H9 (cell line): ENCODE data around the gene NIN. TPM values are rescaled to one million over a fixed set of nuclear protein-coding genes. Genes with fewer than 3 reads are reported as not detected.

ENCODE experiments used
- DNase-seq: peaks from one replicate; pipeline ENCODE4 v3.0.0-alpha.2; 2017
- H2AFZ ChIP-seq: one replicate; pipeline ENCODE4 v1.6.1; 2013; ENCODE audit warnings: mild to moderate bottlenecking, low read length, control low read depth, moderate library complexity
- H2AK5ac ChIP-seq: 2 replicates; pipeline ENCODE4 v1.6.1; 2013; ENCODE audit warnings: low read length, control low read depth, mixed read lengths; ENCODE audit not compliant: insufficient read length
- H2BK120ac ChIP-seq: one replicate; pipeline ENCODE4 v1.6.1; 2013; ENCODE audit warnings: low read depth, mild to moderate bottlenecking, low read length, control low read depth, inconsistent platforms; ENCODE audit not compliant: poor library complexity, severe bottlenecking
- H2BK12ac ChIP-seq: 2 replicates; pipeline ENCODE4 v1.6.1; 2013; ENCODE audit warnings: low read length, control low read depth, mixed read lengths, low read depth; ENCODE audit not compliant: insufficient read length
- H2BK15ac ChIP-seq: 2 replicates; pipeline ENCODE4 v1.6.1; 2013; ENCODE audit warnings: low read depth, low read length, control low read depth
- H2BK20ac ChIP-seq: one replicate; pipeline ENCODE4 v1.6.1; 2013; ENCODE audit warnings: low read depth, mild to moderate bottlenecking, low read length, control low read depth, inconsistent platforms; ENCODE audit not compliant: poor library complexity, severe bottlenecking
- H2BK5ac ChIP-seq: 2 replicates; pipeline ENCODE4 v1.6.1; 2013; ENCODE audit warnings: low read length, control low read depth, mixed read lengths; ENCODE audit not compliant: insufficient read length
- H3K14ac ChIP-seq: 2 replicates; pipeline ENCODE4 v1.6.1; 2013; ENCODE audit warnings: low read length, control low read depth; ENCODE audit not compliant: insufficient read depth
- H3K18ac ChIP-seq: 2 replicates; pipeline ENCODE4 v1.6.1; 2013; ENCODE audit warnings: low read depth, mild to moderate bottlenecking, mixed read lengths, low read length, control low read depth; ENCODE audit not compliant: insufficient read length
- H3K23ac ChIP-seq: 2 replicates; pipeline ENCODE4 v1.6.1; 2013; ENCODE audit warnings: low read length, control low read depth, mixed read lengths, low read depth; ENCODE audit not compliant: insufficient read length
- H3K23me2 ChIP-seq: 2 replicates; pipeline ENCODE4 v1.6.1; 2013; ENCODE audit warnings: low read depth, mild to moderate bottlenecking, mixed read lengths, low read length, control low read depth; ENCODE audit not compliant: insufficient read length, poor library complexity, severe bottlenecking
- H3K27ac ChIP-seq: 2 replicates; pipeline ENCODE4 v1.5.1; 2013; ENCODE audit warnings: low read length, control low read depth, mixed read lengths, low read depth; ENCODE audit not compliant: insufficient read length
- H3K27me3 ChIP-seq: 2 replicates; pipeline ENCODE4 v1.6.1; 2013; ENCODE audit warnings: low read length, control low read depth, inconsistent platforms; ENCODE audit not compliant: insufficient read depth
- H3K4ac ChIP-seq: 2 replicates; pipeline ENCODE4 v1.6.1; 2013; ENCODE audit warnings: low read depth, mild to moderate bottlenecking, control low read depth, inconsistent platforms, low read length, moderate library complexity
- H3K4me1 ChIP-seq: 2 replicates; pipeline ENCODE4 v1.6.1; 2013; ENCODE audit warnings: low read length, control low read depth, inconsistent platforms; ENCODE audit not compliant: insufficient read depth
- H3K4me2 ChIP-seq: 2 replicates; pipeline ENCODE4 v1.6.1; 2013; ENCODE audit warnings: low read length, control low read depth, mixed read lengths; ENCODE audit not compliant: insufficient read length, insufficient read depth
- H3K56ac ChIP-seq: 2 replicates; pipeline ENCODE4 v1.6.1; 2013; ENCODE audit warnings: low read depth, mild to moderate bottlenecking, mixed read lengths, low read length, control low read depth; ENCODE audit not compliant: insufficient read length
- H3K79me1 ChIP-seq: 2 replicates; pipeline ENCODE4 v1.6.1; 2013; ENCODE audit warnings: low read depth, mild to moderate bottlenecking, moderate library complexity, low read length, control low read depth, inconsistent platforms; ENCODE audit not compliant: insufficient read depth, poor library complexity, severe bottlenecking
- H3K79me2 ChIP-seq: 2 replicates; pipeline ENCODE4 v1.6.1; 2013; ENCODE audit warnings: low read length, control low read depth, inconsistent platforms; ENCODE audit not compliant: insufficient read depth
- H3K9ac ChIP-seq: 2 replicates; pipeline ENCODE4 v1.6.1; 2013; ENCODE audit warnings: low read length, control low read depth, mixed read lengths; ENCODE audit not compliant: insufficient read length; ENCODE audit errors: extremely low read depth
- H3K9me3 ChIP-seq: one replicate; pipeline ENCODE4 v1.6.1; 2013; ENCODE audit warnings: low read depth, low read length, inconsistent platforms; ENCODE audit not compliant: control insufficient read depth
- H3T11ph ChIP-seq: one replicate; pipeline ENCODE4 v1.6.1; 2013; ENCODE audit warnings: mild to moderate bottlenecking, low read length, control low read depth, inconsistent platforms
- H4K20me1 ChIP-seq: one replicate; pipeline ENCODE4 v1.6.1; 2013; ENCODE audit not compliant: control insufficient read depth, insufficient read length, insufficient read depth
- H4K5ac ChIP-seq: 2 replicates; pipeline ENCODE4 v1.6.1; 2013; ENCODE audit warnings: low read depth, mild to moderate bottlenecking, mixed read lengths, low read length, control low read depth; ENCODE audit not compliant: insufficient read length
- H4K8ac ChIP-seq: replicated peaks from 2 replicates; pipeline ENCODE4 v1.6.1; 2013; ENCODE audit warnings: low read length, control low read depth, mixed read lengths, low read depth; ENCODE audit not compliant: insufficient read length
- H4K91ac ChIP-seq: 2 replicates; pipeline ENCODE4 v1.6.1; 2013; ENCODE audit warnings: low read depth, mild to moderate bottlenecking, moderate library complexity, mixed read lengths, low read length, control low read depth; ENCODE audit not compliant: insufficient read length
- H3K27ac Mint-ChIP-seq, 3 experiments: 2 replicates in 2 of 3; 3 replicates in 1 of 3; pipeline ENCODE4 v1.8.0; 2020 to 2021; ENCODE audit warnings: mixed read lengths in 3 of 3, mild to moderate bottlenecking in 1 of 3, moderate library complexity in 1 of 3
- H3K27me3 Mint-ChIP-seq: 2 replicates; pipeline ENCODE4 v1.8.0; 2021; ENCODE audit warnings: low read depth, mild to moderate bottlenecking, moderate library complexity, mixed read lengths
- H3K36me3 Mint-ChIP-seq, 3 experiments: 2 replicates in 2 of 3; 3 replicates in 1 of 3; pipeline ENCODE4 v1.8.0; 2020 to 2021; ENCODE audit warnings: low read depth in 3 of 3, mixed read lengths in 3 of 3; ENCODE audit not compliant: insufficient read depth in 1 of 3
- H3K4me1 Mint-ChIP-seq, 2 experiments: 2 replicates each; pipeline ENCODE4 v1.8.0; 2020; ENCODE audit warnings: mixed read lengths in 2 of 2
- H3K4me3 Mint-ChIP-seq, 2 experiments: 2 replicates in 1 of 2; 3 replicates in 1 of 2; pipeline ENCODE4 v1.8.0; 2020 to 2021; ENCODE audit warnings: mild to moderate bottlenecking in 2 of 2, mixed read lengths in 2 of 2, moderate library complexity in 1 of 2
- H3K9me3 Mint-ChIP-seq, 2 experiments: 2 replicates in 1 of 2; 3 replicates in 1 of 2; pipeline ENCODE4 v1.8.0; 2020; ENCODE audit warnings: mild to moderate bottlenecking in 2 of 2, mixed read lengths in 2 of 2, moderate library complexity in 1 of 2
- CTCF ChIP-seq: fragments of 200-600 bp; sonication (generic); conservative IDR thresholded peaks from 3 replicates; pipeline ENCODE4 v1.8.0; 2021; ENCODE audit warnings: antibody characterized with exemption, mild to moderate bottlenecking
- WGBS: extraction: QIAGEN DNeasy Blood & Tissue Kit; methylation state at CpG from one replicate; pipeline ENCODE4 v1.1.7; 2013; ENCODE audit warnings: missing lambda C conversion rate, low lambda C conversion rate, mixed read lengths; ENCODE audit not compliant: insufficient read length; ENCODE audit errors: extremely low coverage; 5-methylcytosine and 5-hydroxymethylcytosine counted together
- total RNA-seq: library from RNA; stranded (reverse); gene quantifications from 2 replicates; pipeline ENCODE4 v1.2.1, GENCODE V29; 2021

The NIN gene
- total RNA-seq, 1 experiment from 2014 or later, result 18.4 TPM

DNA sequence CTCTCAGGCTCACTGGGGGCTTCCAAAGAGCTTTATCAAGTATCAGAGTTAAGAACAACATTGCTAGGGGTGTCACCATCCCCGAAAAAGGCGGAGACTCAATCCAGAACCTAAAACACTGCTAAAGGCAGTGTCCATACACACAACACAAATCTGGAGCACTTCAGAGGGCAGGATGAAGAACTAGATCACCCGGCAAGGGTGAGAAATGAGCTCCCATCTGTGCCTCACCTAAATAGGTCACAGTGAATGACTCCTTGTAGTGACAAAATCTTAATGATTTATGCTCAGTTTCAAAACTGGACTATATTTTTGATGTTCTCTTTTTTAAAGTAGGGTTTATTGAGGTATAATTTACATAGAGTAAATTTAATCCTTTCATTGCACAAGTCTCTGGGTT lies 25.6 kb downstream of the NIN start:
- no peak overlapping the region for H3K14ac ChIP-seq
- H3T11ph ChIP-seq, result no peak overlapping the region
- H3K4me2 ChIP-seq, result no peak overlapping the region
- no peak for DNase-seq
- H3K9ac ChIP-seq, result no peak overlapping the region
- no peak overlapping the region for H3K56ac ChIP-seq
- H3K4ac ChIP-seq, result no peak overlapping the region
- no peak overlapping the region for H3K4me3 Mint-ChIP-seq
- no peaks in the 10 kb centered on the region for H4K20me1 ChIP-seq
- no peaks in the 10 kb centered on the region for H3K79me1 ChIP-seq
- no peaks in the 10 kb centered on the region; the same call in 1 of the 2 replicates for H3K4me1 ChIP-seq
- H3K4me1 Mint-ChIP-seq, result peaks cover 6 to 7% of the 10 kb centered on the region in 2 experiments; a peak in 3 of 4 replicates
- no peak overlapping the region for H3K27ac ChIP-seq
- TF ChIP-seq CTCF, result no peak
- H2AFZ ChIP-seq, result no peak overlapping the region
- no peak overlapping the region for H2BK12ac ChIP-seq
- H4K5ac ChIP-seq, result no peak overlapping the region
- no peak overlapping the region for H3K27ac Mint-ChIP-seq
- no peaks in the 10 kb centered on the region for H3K9me3 Mint-ChIP-seq
- no peak overlapping the region for H2BK120ac ChIP-seq
- no peak overlapping the region for H4K91ac ChIP-seq
- no CpG with 5 or more reads among the region's 3 CpGs for WGBS
- H3K23ac ChIP-seq, result no peak overlapping the region
- H4K8ac ChIP-seq, result no peak overlapping the region
- peaks cover 0 to 5% (median 0%) of the 10 kb centered on the region in 3 experiments; a peak in 1 of 7 replicates for H3K36me3 Mint-ChIP-seq
- no peaks in the 10 kb centered on the region for H3K23me2 ChIP-seq
- no peaks in the 10 kb centered on the region for H3K27me3 ChIP-seq
- H3K27me3 Mint-ChIP-seq, result no peaks in the 10 kb centered on the region
- no peaks in the 10 kb centered on the region for H3K79me2 ChIP-seq
- no peak overlapping the region for H3K18ac ChIP-seq
- H2BK5ac ChIP-seq, result no peak overlapping the region
- H2BK20ac ChIP-seq, result no peak overlapping the region
- no peak overlapping the region for H2AK5ac ChIP-seq
- H3K9me3 ChIP-seq, result no peaks in the 10 kb centered on the region
- H2BK15ac ChIP-seq, result no peak overlapping the region
